NOMO-1 (cell line): ENCODE data around the gene INSM1.

Source experiments
- DNase-seq, 2 experiments: peaks; one replicate each; lab custom pipeline; 2025; ENCODE audit not compliant: unreplicated experiment in 2 of 2; lab: John Stamatoyannopoulos, UW

Gene INSM1

DNA sequence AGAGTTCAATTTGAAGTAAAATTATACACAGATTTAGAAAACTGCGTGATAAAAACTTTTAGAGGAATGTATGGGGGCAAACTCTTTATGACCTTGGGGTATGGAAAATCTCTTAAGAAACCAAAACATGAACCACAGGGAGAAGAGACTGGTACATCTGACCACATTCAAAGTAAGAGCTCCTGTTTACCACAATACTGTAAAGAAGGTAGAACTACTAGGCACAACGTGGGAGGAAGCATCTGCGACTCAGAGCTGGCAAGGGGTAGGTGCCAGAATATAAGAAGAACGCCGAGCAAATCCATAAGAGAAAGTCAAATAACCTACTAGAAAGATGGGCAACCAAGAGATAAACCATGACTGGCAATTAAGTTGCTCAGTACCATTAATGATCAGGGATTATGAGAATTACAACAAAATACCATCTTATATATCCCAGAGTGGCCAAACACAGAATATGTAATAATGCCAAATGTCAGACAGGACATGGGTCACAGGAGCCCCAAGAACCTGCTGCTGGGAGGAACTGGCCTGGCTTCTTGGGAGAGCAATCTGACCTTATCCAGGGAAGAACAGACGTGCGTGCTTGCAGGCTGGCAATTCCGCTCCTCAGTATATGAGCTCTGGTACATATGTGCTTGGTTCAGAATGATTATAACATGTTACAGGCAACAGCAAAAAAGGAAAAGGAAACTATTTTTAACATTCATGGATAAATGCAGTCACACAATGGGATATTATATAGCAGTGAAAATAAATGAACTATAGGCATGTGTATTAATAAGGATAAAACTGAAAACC lies 50.2 kb downstream of the INSM1 start:
- no peak for DNase-seq
